Lower lobe of right lung (tissue), 2 donors: ENCODE data around the gene PRDM1. TPM values are rescaled to one million over a fixed set of nuclear protein-coding genes. Genes with fewer than 3 reads are reported as not detected.

Experiments
- ATAC-seq, 2 donors: fragments of 200-7000 bp; cut with Tn5 transposase; one replicate each; pipeline ENCODE4 v1.9.1; 2020 to 2022; ENCODE audit warnings: mild to moderate bottlenecking in 2 of 2, moderate library complexity in 2 of 2
- DNase-seq: peaks from one replicate; pipeline ENCODE4 v3.0.0-alpha.2; 2020
- H3K27ac ChIP-seq: fragments of 200-600 bp; one replicate; pipeline ENCODE4 v1.8.0; 2022
- H3K27me3 ChIP-seq: fragments of 200-600 bp; one replicate; pipeline ENCODE4 v1.8.0; 2022; ENCODE audit warnings: low read depth
- H3K36me3 ChIP-seq: fragments of 200-600 bp; one replicate; pipeline ENCODE4 v1.8.0; 2022; ENCODE audit warnings: mild to moderate bottlenecking
- H3K4me1 ChIP-seq: fragments of 200-600 bp; one replicate; pipeline ENCODE4 v1.8.0; 2022
- H3K4me3 ChIP-seq: fragments of 200-600 bp; one replicate; pipeline ENCODE4 v1.8.0; 2022; ENCODE audit warnings: mild to moderate bottlenecking
- H3K9me3 ChIP-seq: fragments of 200-600 bp; one replicate; pipeline ENCODE4 v1.8.0; 2022
- CTCF ChIP-seq: fragments of 200-600 bp; IDR thresholded peaks from one replicate; pipeline ENCODE4 v1.8.0; 2022; ENCODE audit warnings: antibody characterized with exemption, mild to moderate bottlenecking
- intact Hi-C: fragments of 100-400 bp; cut with DNase I; formaldehyde crosslinking; loops from one replicate; pipeline ENCODE4 v1.11.0; 2022
- total RNA-seq: library from RNA; stranded (reverse); fragmentation: NEBNext Ultra II Directional; extraction: Animal tissue kit (Norgen Biotek cat#: 25700); gene quantifications from one replicate; pipeline ENCODE4 v1.2.1, GENCODE V29; 2021
- donor health status: DM: no; HTN: yes; CAD: no; lungs with severe emphysema.

PRDM1 gene
- total RNA-seq, 1 donor from 2014 or later: 13.9 TPM

GRCh38 chr6:106102967-106103727 is 17.0 kb downstream of the PRDM1 start:
- ATAC-seq: peak in 1 of 2 donors; percentile 18
- no peak for DNase-seq
- H3K9me3 ChIP-seq: no peaks in the 10 kb centered on the region
- H3K36me3 ChIP-seq: peaks cover 27% of the 10 kb centered on the region
- H3K27ac ChIP-seq: peak overlapping the region; percentile 64
- intact Hi-C loops: no loop called here
- H3K4me1 ChIP-seq: peaks cover 35% of the 10 kb centered on the region
- no peak for TF ChIP-seq CTCF
- peak overlapping the region; percentile 50 for H3K4me3 ChIP-seq
- peaks cover 23% of the 10 kb centered on the region for H3K27me3 ChIP-seq

GRCh38 chr6:106103728-106104109 is 17.6 kb downstream of the PRDM1 start:
- H3K9me3 ChIP-seq: no peaks in the 10 kb centered on the region
- TF ChIP-seq CTCF: no peak
- ATAC-seq: peak; percentile 68 to 75
- peaks cover 27% of the 10 kb centered on the region for H3K36me3 ChIP-seq
- H3K4me3 ChIP-seq: peak overlapping the region; percentile 50
- H3K27me3 ChIP-seq: peaks cover 19% of the 10 kb centered on the region
- peak overlapping the region; percentile 64 for H3K27ac ChIP-seq
- peaks cover 29% of the 10 kb centered on the region for H3K4me1 ChIP-seq
- intact Hi-C loops: no loop called here
- no peak for DNase-seq

- Histone ChIP-seq H3K36me3 (peaks cover 27% of the 10 kb centered on the region), H3K4me1 (peaks cover 23% of the 10 kb centered on the region), H3K27ac (no peak overlapping the region), H3K9me3 (no peaks in the 10 kb centered on the region), H3K27me3 (peaks cover 12% of the 10 kb centered on the region), H3K4me3 (no peak overlapping the region)
- ATAC-seq (no peak), DNase-seq (no peak)
- TF ChIP-seq CTCF: no peak
- intact Hi-C loops: no loop called here
Measured at GRCh38 chr6:106104476-106104875, 18.3 kb downstream of the PRDM1 start.

- intact Hi-C loops: no loop called here
- peaks cover 19% of the 10 kb centered on the region for H3K4me1 ChIP-seq
- H3K36me3 ChIP-seq: peaks cover 27% of the 10 kb centered on the region
- no peak for TF ChIP-seq CTCF
- H3K4me3 ChIP-seq: no peak overlapping the region
- ATAC-seq: peak in 1 of 2 donors; percentile 8
- H3K27me3 ChIP-seq: peaks cover 11% of the 10 kb centered on the region
- H3K9me3 ChIP-seq: no peaks in the 10 kb centered on the region
- no peak for DNase-seq
- H3K27ac ChIP-seq: no peak overlapping the region
Measured at GRCh38 chr6:106104941-106105340, 18.8 kb downstream of the PRDM1 start.

- intact Hi-C loops: no loop called here
- no peak for TF ChIP-seq CTCF
- Histone ChIP-seq H3K4me3 (no peak overlapping the region), H3K4me1 (peaks cover 17% of the 10 kb centered on the region), H3K27ac (no peak overlapping the region), H3K36me3 (peaks cover 27% of the 10 kb centered on the region), H3K27me3 (peaks cover 6% of the 10 kb centered on the region), H3K9me3 (no peaks in the 10 kb centered on the region)
- DNase-seq: no peak
- no peak for ATAC-seq
Measured at GRCh38 chr6:106105493-106105892, 19.4 kb downstream of the PRDM1 start.
